Measurements from ENCODE around the gene PHPT1. TPM values are rescaled to one million over a fixed set of nuclear protein-coding genes. Genes with fewer than 3 reads are reported as not detected.
A peak's percentile ranks its signal among the peaks of the same experiment; 100 is the strongest.

Gene PHPT1
- total RNA-seq, 1 experiment from 2014 or later = 94.7 TPM

DNA sequence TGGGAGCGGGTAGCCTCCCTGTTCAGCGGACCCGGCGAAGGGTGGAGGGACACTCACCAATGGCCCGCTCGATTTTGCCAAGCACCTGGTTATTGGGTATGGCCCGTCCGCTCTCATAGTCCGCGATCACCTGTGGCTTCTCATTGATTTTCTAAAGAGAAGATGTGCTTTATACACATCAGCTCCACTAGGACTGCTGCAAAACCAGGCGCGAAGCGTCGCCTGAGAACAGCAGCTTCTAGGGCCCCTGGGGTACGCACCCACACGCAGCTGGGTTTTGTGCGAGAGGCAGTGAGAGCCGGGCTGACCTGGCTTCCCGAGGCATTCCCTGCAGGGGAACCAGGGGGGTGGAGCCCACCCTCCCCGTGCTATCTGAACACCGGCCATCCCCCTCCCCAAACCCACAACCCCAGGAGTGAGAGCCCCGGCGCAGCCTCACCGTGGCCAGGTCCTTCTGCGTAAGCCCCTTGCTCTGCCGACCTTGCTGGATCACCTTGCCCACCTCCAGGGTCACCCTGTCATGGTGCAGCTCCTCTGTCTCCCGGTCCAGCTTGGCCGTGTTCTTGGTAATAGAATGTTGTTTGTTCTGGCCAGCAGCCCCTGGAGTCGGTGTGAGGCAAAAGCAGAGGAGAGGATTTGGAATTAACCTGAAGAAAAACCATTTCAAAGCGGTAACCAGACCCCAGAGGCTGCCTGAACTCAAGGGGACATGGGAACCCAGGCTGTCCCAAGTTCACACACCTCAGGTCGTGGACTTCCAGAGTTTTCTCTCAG lies 13.8 kb downstream of the PHPT1 start:
- Histone ChIP-seq H3K27me3 (replicated peaks; ENCODE audit: insufficient read depth, low read depth, low read length, poor library complexity) (no peaks in the 10 kb centered on the region), H3K4me3 (ENCODE audit: low read depth, low read length, poor library complexity, severe bottlenecking) (no peak overlapping the region), H3K9me3 (ENCODE audit: low read depth, low read length, poor library complexity, severe bottlenecking) (no peaks in the 10 kb centered on the region), H3K4me1 (ENCODE audit: insufficient read depth, low read length, poor library complexity, severe bottlenecking) (no peaks in the 10 kb centered on the region), H3K27ac (ENCODE audit: low read depth, low read length, poor library complexity, severe bottlenecking) (no peak overlapping the region), H3K36me3 (ENCODE audit: insufficient read depth, low read length, poor library complexity, severe bottlenecking) (peaks cover 39% of the 10 kb centered on the region)
- POLR2A ChIA-PET (ENCODE audit: low non-redundant PET) = no interaction called here
- CTCF ChIA-PET = no interaction called here
- intact Hi-C loops (cut with micrococcal nuclease; ENCODE audit: unreplicated experiment) = no loop called here
- no TSS peak for BruUV-seq (replicated peaks)
- DNase-seq (ENCODE audit: low spot score) = no peak
- no peak for TF ChIP-seq EZH2 (IDR thresholded peaks at IDR 0.05; ENCODE audit: borderline replicate concordance, low read depth, low read length, poor library complexity, severe bottlenecking)
- TF ChIP-seq, protein P1, sequence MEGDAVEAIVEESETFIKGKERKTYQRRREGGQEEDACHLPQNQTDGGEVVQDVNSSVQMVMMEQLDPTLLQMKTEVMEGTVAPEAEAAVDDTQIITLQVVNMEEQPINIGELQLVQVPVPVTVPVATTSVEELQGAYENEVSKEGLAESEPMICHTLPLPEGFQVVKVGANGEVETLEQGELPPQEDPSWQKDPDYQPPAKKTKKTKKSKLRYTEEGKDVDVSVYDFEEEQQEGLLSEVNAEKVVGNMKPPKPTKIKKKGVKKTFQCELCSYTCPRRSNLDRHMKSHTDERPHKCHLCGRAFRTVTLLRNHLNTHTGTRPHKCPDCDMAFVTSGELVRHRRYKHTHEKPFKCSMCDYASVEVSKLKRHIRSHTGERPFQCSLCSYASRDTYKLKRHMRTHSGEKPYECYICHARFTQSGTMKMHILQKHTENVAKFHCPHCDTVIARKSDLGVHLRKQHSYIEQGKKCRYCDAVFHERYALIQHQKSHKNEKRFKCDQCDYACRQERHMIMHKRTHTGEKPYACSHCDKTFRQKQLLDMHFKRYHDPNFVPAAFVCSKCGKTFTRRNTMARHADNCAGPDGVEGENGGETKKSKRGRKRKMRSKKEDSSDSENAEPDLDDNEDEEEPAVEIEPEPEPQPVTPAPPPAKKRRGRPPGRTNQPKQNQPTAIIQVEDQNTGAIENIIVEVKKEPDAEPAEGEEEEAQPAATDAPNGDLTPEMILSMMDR (conservative IDR thresholded peaks at IDR 0.05; ENCODE audit: low read depth, low read length) = no peak

DNA sequence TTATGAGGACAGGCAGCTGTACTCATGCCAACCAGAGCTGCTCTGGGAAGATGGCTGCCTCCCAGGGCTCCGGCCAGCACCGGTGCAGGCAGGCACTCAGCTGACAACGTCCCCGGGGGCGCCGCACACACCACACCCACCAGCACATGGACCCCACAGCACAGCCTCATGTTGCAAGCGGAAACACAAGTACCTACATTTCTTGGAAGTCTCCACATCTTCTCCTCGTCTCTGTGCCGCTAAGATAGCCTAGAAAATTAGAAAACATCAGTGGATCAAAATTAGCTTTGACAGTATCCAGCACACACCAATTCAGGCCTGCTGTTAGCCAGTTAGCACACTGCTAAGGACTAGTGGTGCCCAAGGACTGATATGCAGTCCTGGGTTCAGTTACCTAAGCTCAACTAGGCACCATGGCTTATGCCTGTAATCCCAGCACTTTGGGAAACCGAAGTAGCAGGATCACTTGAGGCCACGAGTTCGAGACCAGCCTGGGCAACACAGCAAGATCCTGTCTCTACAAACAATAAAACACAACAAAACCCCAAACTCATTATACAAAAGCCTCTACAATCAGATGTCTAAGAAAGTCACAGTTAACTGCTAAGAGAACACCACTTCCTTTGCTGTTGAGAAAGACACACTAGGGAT lies 14.5 kb downstream of the PHPT1 start:
- ChIA-PET CTCF (no interaction called here), POLR2A (ENCODE audit: low non-redundant PET) (no interaction called here)
- no peak for DNase-seq (ENCODE audit: low spot score)
- Histone ChIP-seq H3K9me3 (ENCODE audit: low read depth, low read length, poor library complexity, severe bottlenecking) (no peaks in the 10 kb centered on the region), H3K4me1 (ENCODE audit: insufficient read depth, low read length, poor library complexity, severe bottlenecking) (no peaks in the 10 kb centered on the region), H3K27me3 (replicated peaks; ENCODE audit: insufficient read depth, low read depth, low read length, poor library complexity) (no peaks in the 10 kb centered on the region), H3K27ac (ENCODE audit: low read depth, low read length, poor library complexity, severe bottlenecking) (no peak overlapping the region), H3K4me3 (ENCODE audit: low read depth, low read length, poor library complexity, severe bottlenecking) (no peak overlapping the region), H3K36me3 (ENCODE audit: insufficient read depth, low read length, poor library complexity, severe bottlenecking) (peaks cover 39% of the 10 kb centered on the region)
- intact Hi-C loops (cut with micrococcal nuclease; ENCODE audit: unreplicated experiment) = no loop called here
- no TSS peak for BruUV-seq (replicated peaks)
- TF ChIP-seq EZH2 (IDR thresholded peaks at IDR 0.05; ENCODE audit: borderline replicate concordance, low read depth, low read length, poor library complexity, severe bottlenecking) = no peak
- TF ChIP-seq, protein P1 (conservative IDR thresholded peaks at IDR 0.05; ENCODE audit: low read depth, low read length) = no peak

DNA sequence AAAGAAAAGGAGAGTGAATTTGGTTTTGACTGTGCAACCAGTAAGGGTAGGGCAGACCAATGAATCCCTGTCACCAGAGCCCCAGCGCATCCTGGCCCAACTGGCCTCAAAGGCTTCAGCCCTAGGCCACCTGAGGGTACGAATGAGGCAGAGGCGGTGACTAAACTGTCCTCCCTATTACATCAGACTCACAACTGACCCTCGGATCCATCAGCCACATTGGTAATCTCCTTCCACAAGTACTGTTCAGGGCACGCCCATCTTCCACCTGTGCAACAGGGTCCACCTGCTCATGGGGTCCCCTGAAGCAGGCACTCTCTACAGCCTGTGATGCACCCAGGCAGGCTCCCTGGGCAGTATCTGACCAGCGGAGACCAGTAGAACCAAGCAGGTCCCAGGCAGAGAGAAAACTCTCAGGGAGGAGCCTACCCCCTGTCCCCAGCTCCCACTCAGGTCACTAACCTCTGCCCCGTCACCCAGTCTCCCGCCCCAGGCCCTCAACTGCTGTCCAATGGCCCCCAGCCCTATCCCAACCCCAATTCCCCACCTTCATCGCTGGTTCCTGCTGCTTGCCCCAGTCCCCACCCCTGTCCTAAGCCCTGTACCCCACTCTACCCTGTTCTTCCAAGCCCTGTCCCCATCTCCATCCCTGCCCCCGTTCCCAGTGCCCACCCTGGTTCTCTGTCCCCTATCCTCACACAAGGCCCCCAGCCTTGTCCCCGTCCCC lies 16.0 kb downstream of the PHPT1 start:
- H3K4me1 ChIP-seq (ENCODE audit: insufficient read depth, low read length, poor library complexity, severe bottlenecking) = no peaks in the 10 kb centered on the region
- DNase-seq (ENCODE audit: low spot score) = no peak
- H3K4me3 ChIP-seq (ENCODE audit: low read depth, low read length, poor library complexity, severe bottlenecking) = peak overlapping the region; percentile 87
- H3K36me3 ChIP-seq (ENCODE audit: insufficient read depth, low read length, poor library complexity, severe bottlenecking) = peaks cover 39% of the 10 kb centered on the region
- TF ChIP-seq, protein P1 (conservative IDR thresholded peaks at IDR 0.05; ENCODE audit: low read depth, low read length) = no peak
- TF ChIP-seq EZH2 (IDR thresholded peaks at IDR 0.05; ENCODE audit: borderline replicate concordance, low read depth, low read length, poor library complexity, severe bottlenecking) = no peak
- POLR2A ChIA-PET (ENCODE audit: low non-redundant PET) = interaction anchor here (0.9 kb wide), 1 partner anchor 9 kb away, joined by 8 read pairs; no protein-coding TSS in a partner anchor
- no TSS peak for BruUV-seq (replicated peaks)
- CTCF ChIA-PET = no interaction called here
- intact Hi-C loops (cut with micrococcal nuclease; ENCODE audit: unreplicated experiment) = no loop called here
- H3K27ac ChIP-seq (ENCODE audit: low read depth, low read length, poor library complexity, severe bottlenecking) = peak overlapping the region; percentile 82
- H3K9me3 ChIP-seq (ENCODE audit: low read depth, low read length, poor library complexity, severe bottlenecking) = no peaks in the 10 kb centered on the region
- no peaks in the 10 kb centered on the region for H3K27me3 ChIP-seq (replicated peaks; ENCODE audit: insufficient read depth, low read depth, low read length, poor library complexity)
